ENCODE data around the gene SND1. TPM values are rescaled to one million over a fixed set of nuclear protein-coding genes. Genes with fewer than 3 reads are reported as not detected.

Gene SND1
- total RNA-seq, 1 experiment from 2014 or later: 218 TPM

GRCh38 chr7:128037880-128038619, 386.1 kb downstream of the SND1 start:
- H3K4me1 Mint-ChIP-seq: peaks cover 15 to 16% of the 10 kb centered on the region in 2 experiments
- H3K9me3 Mint-ChIP-seq: no peaks in the 10 kb centered on the region
- no peak overlapping the region for H2BK5ac ChIP-seq (ENCODE audit: insufficient read length, low read length)
- no peaks in the 10 kb centered on the region for H3K9me3 ChIP-seq (ENCODE audit: control insufficient read depth, low read depth, low read length)
- no peak overlapping the region for H3K18ac ChIP-seq (ENCODE audit: insufficient read length, low read depth, low read length)
- no CpG with 5 or more reads among the region's 8 CpGs for WGBS (ENCODE audit: extremely low coverage, insufficient read length, low lambda C conversion rate)
- H3K9ac ChIP-seq (ENCODE audit: extremely low read depth, insufficient read length, low read length): no peak overlapping the region
- no peaks in the 10 kb centered on the region for H3K79me2 ChIP-seq (ENCODE audit: insufficient read depth, low read length)
- no peak overlapping the region for H2BK12ac ChIP-seq (ENCODE audit: insufficient read length, low read depth, low read length)
- H2AFZ ChIP-seq (ENCODE audit: low read length): no peak overlapping the region
- H4K20me1 ChIP-seq (ENCODE audit: control insufficient read depth, insufficient read depth, insufficient read length): no peaks in the 10 kb centered on the region
- no peak overlapping the region for H2BK15ac ChIP-seq (ENCODE audit: low read depth, low read length)
- no peaks in the 10 kb centered on the region for H3K4me1 ChIP-seq (ENCODE audit: insufficient read depth, low read length)
- DNase-seq: no peak
- H3K27me3 Mint-ChIP-seq (ENCODE audit: low read depth): peaks cover 14% of the 10 kb centered on the region
- no peak overlapping the region for H3K4me3 Mint-ChIP-seq
- no peak overlapping the region for H3K4ac ChIP-seq (ENCODE audit: low read depth, low read length)
- H3K23me2 ChIP-seq (ENCODE audit: insufficient read length, low read depth, low read length, poor library complexity, severe bottlenecking): no peaks in the 10 kb centered on the region
- no peak overlapping the region for H3K56ac ChIP-seq (ENCODE audit: insufficient read length, low read depth, low read length)
- no peak overlapping the region for H3K27ac ChIP-seq (ENCODE audit: insufficient read length, low read depth, low read length)
- H3K79me1 ChIP-seq (ENCODE audit: insufficient read depth, low read depth, low read length, poor library complexity, severe bottlenecking): no peaks in the 10 kb centered on the region
- peaks cover 3% of the 10 kb centered on the region; the same call in 1 of the 2 replicates for H3K27me3 ChIP-seq (ENCODE audit: insufficient read depth, low read length)
- H3K14ac ChIP-seq (ENCODE audit: insufficient read depth, low read length): no peak overlapping the region
- H3T11ph ChIP-seq (ENCODE audit: low read length): no peak overlapping the region
- no peak overlapping the region for H3K23ac ChIP-seq (ENCODE audit: insufficient read length, low read depth, low read length)
- H3K4me2 ChIP-seq (ENCODE audit: insufficient read depth, insufficient read length, low read length): no peak overlapping the region
- H4K8ac ChIP-seq (replicated peaks; ENCODE audit: insufficient read length, low read depth, low read length): no peak overlapping the region
- no peak overlapping the region for H4K5ac ChIP-seq (ENCODE audit: insufficient read length, low read depth, low read length)
- no peak overlapping the region for H2BK120ac ChIP-seq (ENCODE audit: low read depth, low read length, poor library complexity, severe bottlenecking)
- no peak overlapping the region for H4K91ac ChIP-seq (ENCODE audit: insufficient read length, low read depth, low read length)
- TF ChIP-seq CTCF (conservative IDR thresholded peaks at IDR 0.05): no peak
- H3K27ac Mint-ChIP-seq: no peak overlapping the region
- H2BK20ac ChIP-seq (ENCODE audit: low read depth, low read length, poor library complexity, severe bottlenecking): no peak overlapping the region
- H3K36me3 Mint-ChIP-seq (ENCODE audit: insufficient read depth in 1 of 3, low read depth in 3 of 3): no peaks in the 10 kb centered on the region; a peak in 1 of 7 replicates
- no peak overlapping the region for H2AK5ac ChIP-seq (ENCODE audit: insufficient read length, low read length)

Measured in H9 (cell line).